Measurements from ENCODE around the gene PPWD1.

Gene PPWD1

DNA sequence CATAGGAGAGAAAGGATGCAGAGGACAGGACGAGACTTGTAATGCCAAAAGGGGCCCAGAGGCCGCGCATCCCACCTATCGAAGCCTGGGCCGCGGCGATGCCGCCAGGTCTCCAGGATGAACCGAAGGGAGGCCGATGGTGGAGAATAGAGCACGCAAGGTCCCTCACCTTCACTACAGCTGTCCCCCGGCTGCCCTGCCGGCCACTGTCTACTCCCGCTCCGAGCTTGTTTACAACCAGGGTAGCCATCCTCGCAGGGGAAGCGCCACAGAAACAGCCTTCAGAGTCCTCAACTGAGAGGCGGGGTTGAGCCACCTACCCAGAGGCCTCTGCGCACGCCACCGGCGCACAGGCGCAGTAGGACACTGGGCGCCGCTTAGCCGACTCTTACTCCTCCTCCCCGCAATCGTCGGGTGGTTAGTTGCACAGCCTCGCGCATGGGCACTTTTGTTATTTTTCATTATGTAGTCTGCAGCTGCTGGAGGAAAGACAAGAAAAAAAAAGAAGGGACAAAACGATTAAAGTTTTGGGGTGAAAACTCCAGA lies 61.0 kb downstream of the PPWD1 start, which contains the start of gene TRIM23:
Gene TRIM23 (minus strand): TSS at position 309 of the 546 bp plus-strand sequence. CDS start 59 bp downstream, at position 250.
- peak; percentile 88 for DNase-seq

DNA sequence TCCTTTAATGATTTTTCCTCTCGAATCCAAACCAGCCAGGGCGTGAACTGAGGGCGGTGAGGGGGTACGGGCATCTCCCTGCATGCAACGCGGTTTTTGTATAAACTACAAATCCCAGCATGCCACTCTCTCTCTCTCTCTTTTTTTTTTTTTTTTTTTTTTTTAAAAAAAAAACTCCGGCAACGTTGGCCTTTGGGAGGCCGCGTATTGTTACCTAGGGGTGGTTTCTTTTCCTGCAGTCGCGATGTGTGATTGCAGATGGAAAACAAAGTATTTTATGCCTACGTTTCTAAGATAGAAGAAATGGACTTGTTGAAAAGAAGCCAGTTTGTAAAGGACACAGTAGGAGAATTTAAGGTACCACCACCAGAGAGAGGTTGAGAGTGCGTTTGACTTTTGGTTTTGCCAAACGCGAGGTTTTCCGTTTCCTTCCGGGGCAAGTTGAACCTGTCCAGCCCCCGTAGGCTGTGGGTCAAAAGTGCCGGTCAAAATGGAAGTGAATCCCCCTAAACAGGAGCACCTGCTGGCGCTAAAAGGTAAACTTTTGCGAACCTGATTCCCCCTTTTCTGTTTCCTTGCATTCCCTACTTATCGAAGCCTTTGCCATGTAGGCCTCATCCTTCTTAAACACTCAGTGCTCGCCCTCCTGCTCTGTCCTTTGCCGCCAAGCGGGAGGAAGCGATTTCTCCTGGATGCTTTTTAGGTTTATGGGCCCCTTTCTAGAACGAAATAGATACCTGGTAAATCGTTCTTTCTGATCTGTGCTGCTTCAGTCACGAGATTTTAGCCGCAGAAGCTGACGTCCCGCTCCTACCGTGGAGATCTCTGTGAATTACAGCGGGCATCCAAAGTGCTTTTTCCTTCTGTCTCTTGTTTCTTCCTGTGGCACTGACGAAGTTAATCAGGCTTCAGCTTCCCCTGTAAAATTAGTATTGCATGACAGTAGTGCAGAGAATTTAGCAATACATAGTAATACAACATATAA lies 61.8 kb downstream of the PPWD1 start, which contains the start of the genes SHLD3 and TRAPPC13:
Gene SHLD3 (plus strand): TSS at position 457 of the 985 bp plus-strand sequence. CDS start 4,561 bp downstream, outside the sequence.
Gene TRAPPC13 (plus strand): TSS at position 457 of the 985 bp plus-strand sequence. CDS start 34 bp downstream, at position 491.
- peak; percentile 86 to 88 for DNase-seq

DNA sequence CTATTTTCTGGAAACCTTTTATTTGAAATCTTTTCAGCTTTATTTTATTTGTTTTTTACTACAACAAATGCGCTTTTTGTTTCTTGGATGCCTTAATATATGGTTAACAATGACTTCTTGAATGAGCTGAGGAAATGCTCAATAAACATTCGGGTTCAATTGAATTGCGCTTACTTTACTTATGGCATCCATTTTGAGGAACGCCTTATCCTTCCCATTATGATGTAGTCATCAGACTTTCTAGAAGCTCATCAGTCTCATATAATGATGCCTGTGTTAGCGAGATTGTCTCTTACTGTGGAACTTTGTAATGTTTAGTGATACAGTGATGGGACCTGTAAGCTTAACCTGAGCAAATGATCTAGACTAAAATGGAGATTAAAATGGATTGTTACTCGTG lies 62.6 kb downstream of the PPWD1 start:
- DNase-seq = peak in 1 of 2 experiments; percentile 7

- no peak for DNase-seq
Observed at GRCh38 chr5:65630981-65631380, 67.9 kb downstream of the PPWD1 start.

All from AML-193 (cell line).